Activated CD8-positive, alpha-beta T cell treated with anti-CD3 and anti-CD28 coated beads for 36 hours (primary cell): ENCODE results near the gene ADH6. TPM values are rescaled to one million over a fixed set of nuclear protein-coding genes. Genes with fewer than 3 reads are reported as not detected.

Experiments used
- ATAC-seq: fragments of 200-7000 bp; cut with Tn5 transposase; one replicate; pipeline ENCODE4 v1.10.0; 2021; ENCODE audit warnings: mild to moderate bottlenecking, moderate library complexity
- CTCF ChIA-PET: fragments of 350-600 bp; sonication (Branson Sonifier 250); formaldehyde crosslinking; loops from one replicate; lab custom pipeline; 2021; ENCODE audit warnings: antibody characterized with exemption; lab: Charles Lee
- POLR2A ChIA-PET: fragments of 350-600 bp; sonication (Branson Sonifier 250); formaldehyde crosslinking; loops from one replicate; lab custom pipeline; 2021; ENCODE audit warnings: antibody characterized with exemption; lab: Charles Lee
- DNase-seq: peaks from one replicate; pipeline ENCODE4 v3.0.0-alpha.2; 2020
- H3K27ac Mint-ChIP-seq: one replicate; pipeline ENCODE4 v1.8.0; 2021; ENCODE audit warnings: mild to moderate bottlenecking, mixed read lengths
- H3K27me3 Mint-ChIP-seq: one replicate; pipeline ENCODE4 v1.8.0; 2021; ENCODE audit warnings: mixed read lengths
- H3K36me3 Mint-ChIP-seq: one replicate; pipeline ENCODE4 v1.8.0; 2021; ENCODE audit warnings: low read depth, mixed read lengths
- H3K4me1 Mint-ChIP-seq: one replicate; pipeline ENCODE4 v1.8.0; 2021; ENCODE audit warnings: low read depth, mixed read lengths
- H3K4me3 Mint-ChIP-seq: one replicate; pipeline ENCODE4 v1.8.0; 2021; ENCODE audit warnings: mild to moderate bottlenecking, moderate library complexity, mixed read lengths
- H3K9me3 Mint-ChIP-seq: one replicate; pipeline ENCODE4 v1.8.0; 2021; ENCODE audit warnings: mixed read lengths
- intact Hi-C: fragments of 100-400 bp; cut with micrococcal nuclease; formaldehyde crosslinking; loops from one replicate; pipeline ENCODE4 v1.10.0; 2022
- total RNA-seq, 2 experiments: library from RNA; stranded (reverse); gene quantifications; one replicate each; pipeline ENCODE4 v1.2.3, GENCODE V29; 2021
- TF ChIP-seq, protein P1 (sequence below): fragments of 200-600 bp; IDR thresholded peaks from one replicate; pipeline ENCODE4 v1.8.0; 2022; ENCODE audit warnings: antibody characterized with exemption, mild to moderate bottlenecking

ADH6 gene
- total RNA-seq, 2 experiments from 2014 or later: not detected

DNA sequence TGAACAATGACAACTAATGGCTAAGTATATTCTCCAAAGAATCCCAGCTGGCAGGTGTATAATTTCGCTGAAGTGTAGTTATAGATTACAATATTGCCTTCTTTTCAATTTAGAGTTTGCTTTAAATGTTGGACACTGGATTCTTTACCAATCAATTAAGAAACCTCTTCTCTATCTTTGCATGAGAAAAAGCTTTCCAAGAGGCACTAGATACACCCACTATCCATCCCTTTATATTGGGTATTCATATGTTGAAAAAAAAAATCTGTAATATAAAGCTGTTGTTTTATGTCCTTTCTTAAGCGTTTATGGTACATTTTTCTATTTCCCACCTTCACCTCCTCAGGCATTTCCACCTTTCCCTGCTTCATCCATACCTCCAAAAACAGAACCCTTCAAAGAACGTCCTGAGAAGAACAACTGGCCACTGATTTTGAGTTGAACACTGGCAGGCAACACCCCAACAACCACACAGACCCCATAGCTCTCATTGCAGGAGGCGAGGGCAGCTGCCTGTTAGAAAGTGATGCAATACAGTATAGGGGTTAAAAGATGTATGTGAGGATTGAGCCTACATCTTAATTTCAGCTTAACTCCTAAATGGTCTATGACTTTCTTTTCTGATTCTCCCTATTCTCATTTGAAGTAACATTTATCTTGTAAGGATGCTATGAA, 11.8 kb downstream of the ADH6 start:
- Mint-ChIP-seq H3K27ac (no peak overlapping the region), H3K9me3 (no peaks in the 10 kb centered on the region), H3K36me3 (no peaks in the 10 kb centered on the region), H3K27me3 (no peaks in the 10 kb centered on the region), H3K4me3 (no peak overlapping the region), H3K4me1 (no peaks in the 10 kb centered on the region)
- no peak for ATAC-seq
- DNase-seq: no peak
- TF ChIP-seq, protein P1, sequence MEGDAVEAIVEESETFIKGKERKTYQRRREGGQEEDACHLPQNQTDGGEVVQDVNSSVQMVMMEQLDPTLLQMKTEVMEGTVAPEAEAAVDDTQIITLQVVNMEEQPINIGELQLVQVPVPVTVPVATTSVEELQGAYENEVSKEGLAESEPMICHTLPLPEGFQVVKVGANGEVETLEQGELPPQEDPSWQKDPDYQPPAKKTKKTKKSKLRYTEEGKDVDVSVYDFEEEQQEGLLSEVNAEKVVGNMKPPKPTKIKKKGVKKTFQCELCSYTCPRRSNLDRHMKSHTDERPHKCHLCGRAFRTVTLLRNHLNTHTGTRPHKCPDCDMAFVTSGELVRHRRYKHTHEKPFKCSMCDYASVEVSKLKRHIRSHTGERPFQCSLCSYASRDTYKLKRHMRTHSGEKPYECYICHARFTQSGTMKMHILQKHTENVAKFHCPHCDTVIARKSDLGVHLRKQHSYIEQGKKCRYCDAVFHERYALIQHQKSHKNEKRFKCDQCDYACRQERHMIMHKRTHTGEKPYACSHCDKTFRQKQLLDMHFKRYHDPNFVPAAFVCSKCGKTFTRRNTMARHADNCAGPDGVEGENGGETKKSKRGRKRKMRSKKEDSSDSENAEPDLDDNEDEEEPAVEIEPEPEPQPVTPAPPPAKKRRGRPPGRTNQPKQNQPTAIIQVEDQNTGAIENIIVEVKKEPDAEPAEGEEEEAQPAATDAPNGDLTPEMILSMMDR: no peak
- intact Hi-C loops: no loop called here
- POLR2A ChIA-PET: no interaction called here
- CTCF ChIA-PET: no interaction called here

DNA sequence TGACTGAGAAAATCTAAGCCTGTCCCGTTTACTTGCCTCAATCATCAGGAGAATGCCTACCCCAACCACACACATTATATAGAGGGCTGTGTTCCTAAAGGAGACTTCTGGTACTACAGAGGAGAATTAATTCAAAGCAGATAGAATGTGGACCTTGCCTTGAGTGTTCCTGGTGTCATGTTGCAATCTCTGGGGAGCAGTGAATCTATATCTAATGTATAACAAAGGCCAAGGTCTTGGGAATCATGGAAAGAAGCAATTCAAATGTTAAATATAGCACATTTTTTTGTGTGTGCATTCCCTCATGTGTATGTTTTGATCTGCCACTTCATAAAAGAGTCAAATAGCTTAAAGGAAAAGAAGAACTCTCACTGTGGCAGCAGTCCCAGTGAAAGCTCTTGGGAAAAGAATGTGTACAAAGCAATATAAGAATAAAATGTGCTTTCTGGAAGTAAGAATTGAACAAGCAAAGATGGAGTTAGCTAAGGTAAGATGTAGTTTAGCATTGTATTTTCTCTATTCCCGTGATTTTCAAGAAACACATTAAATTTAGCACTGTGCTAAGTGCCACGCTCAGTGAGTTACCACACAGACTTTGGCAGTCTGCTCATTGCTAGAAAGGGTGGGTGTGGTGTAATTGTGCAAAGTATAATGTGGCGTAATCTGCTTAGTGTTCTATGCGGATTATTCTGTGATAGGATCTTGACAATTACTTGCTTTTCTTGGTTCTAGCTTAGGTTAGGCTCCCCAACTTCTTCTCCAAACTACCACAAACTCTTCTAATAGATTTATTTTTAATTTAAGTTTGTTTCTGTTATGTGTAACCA, 13.7 kb downstream of the ADH6 start:
- H3K27me3 Mint-ChIP-seq: no peaks in the 10 kb centered on the region
- no peak overlapping the region for H3K4me3 Mint-ChIP-seq
- no peak for DNase-seq
- no peaks in the 10 kb centered on the region for H3K36me3 Mint-ChIP-seq
- POLR2A ChIA-PET: no interaction called here
- CTCF ChIA-PET: no interaction called here
- H3K9me3 Mint-ChIP-seq: no peaks in the 10 kb centered on the region
- TF ChIP-seq, protein P1: no peak
- ATAC-seq: no peak
- H3K4me1 Mint-ChIP-seq: no peaks in the 10 kb centered on the region
- intact Hi-C loops: no loop called here
- H3K27ac Mint-ChIP-seq: no peak overlapping the region

DNA sequence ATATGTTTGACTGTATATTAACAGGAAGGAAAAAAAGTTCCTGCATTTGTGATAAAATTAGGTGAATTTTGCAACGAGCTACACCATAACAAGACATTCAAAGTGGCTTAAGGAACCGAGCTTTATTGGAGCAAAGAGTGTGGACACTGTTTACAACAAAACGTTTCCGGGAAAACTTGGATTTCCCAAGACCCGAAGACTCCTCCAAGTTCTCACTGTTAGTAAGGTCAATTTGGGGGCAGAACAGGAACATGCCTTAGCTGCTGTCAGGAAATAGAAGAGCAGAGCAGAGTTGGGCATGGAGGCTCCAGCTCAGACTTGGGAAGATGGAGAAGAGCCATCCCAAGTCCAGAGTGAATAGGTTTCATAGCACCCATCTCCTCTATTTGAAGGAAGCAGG, 16.5 kb downstream of the ADH6 start:
- ATAC-seq: no peak

DNA sequence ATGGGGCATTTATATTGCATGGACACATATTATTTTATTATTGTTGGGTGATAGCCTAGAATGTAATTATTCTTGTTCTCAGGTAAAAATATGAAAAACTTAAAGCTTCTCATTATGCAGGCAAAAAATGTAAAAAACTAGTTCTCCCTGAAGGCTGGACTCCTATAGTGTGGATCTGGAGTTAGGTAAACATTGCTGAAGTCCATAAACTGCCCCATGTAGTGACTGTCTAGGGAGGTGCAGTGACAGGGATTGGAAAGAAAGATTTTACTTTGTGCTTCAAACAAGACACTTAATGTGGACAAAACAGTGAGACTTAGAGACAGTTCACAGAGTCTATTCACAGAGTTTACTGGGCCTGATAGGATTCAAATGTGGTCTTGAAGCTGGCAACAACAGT, 17.0 kb downstream of the ADH6 start:
- intact Hi-C loops: no loop called here
- TF ChIP-seq, protein P1: no peak
- Mint-ChIP-seq H3K4me1 (no peaks in the 10 kb centered on the region), H3K9me3 (no peaks in the 10 kb centered on the region), H3K36me3 (no peaks in the 10 kb centered on the region), H3K27me3 (no peaks in the 10 kb centered on the region), H3K27ac (no peak overlapping the region), H3K4me3 (no peak overlapping the region)
- DNase-seq: no peak
- ChIA-PET CTCF (interaction anchor here (0.9 to 1.6 kb wide), 3 partner anchors 9 to 203 kb away, joined by 3 to 7 read pairs (median 4); no protein-coding TSS in a partner anchor), POLR2A (no interaction called here)
- no peak for ATAC-seq

More for the DNA sequence above, 16.5 kb downstream of the ADH6 start:
- POLR2A ChIA-PET: no interaction called here
- intact Hi-C loops: no loop called here
- TF ChIP-seq, protein P1: no peak
- H3K9me3 Mint-ChIP-seq: no peaks in the 10 kb centered on the region
- H3K27ac Mint-ChIP-seq: no peak overlapping the region
- H3K4me1 Mint-ChIP-seq: no peaks in the 10 kb centered on the region
- CTCF ChIA-PET: interaction anchor here (0.9 to 1.6 kb wide), 2 partner anchors 8 to 203 kb away, joined by 4 to 7 read pairs; no protein-coding TSS in a partner anchor
- no peak overlapping the region for H3K4me3 Mint-ChIP-seq
- no peak for DNase-seq
- no peaks in the 10 kb centered on the region for H3K36me3 Mint-ChIP-seq
- H3K27me3 Mint-ChIP-seq: no peaks in the 10 kb centered on the region

DNA sequence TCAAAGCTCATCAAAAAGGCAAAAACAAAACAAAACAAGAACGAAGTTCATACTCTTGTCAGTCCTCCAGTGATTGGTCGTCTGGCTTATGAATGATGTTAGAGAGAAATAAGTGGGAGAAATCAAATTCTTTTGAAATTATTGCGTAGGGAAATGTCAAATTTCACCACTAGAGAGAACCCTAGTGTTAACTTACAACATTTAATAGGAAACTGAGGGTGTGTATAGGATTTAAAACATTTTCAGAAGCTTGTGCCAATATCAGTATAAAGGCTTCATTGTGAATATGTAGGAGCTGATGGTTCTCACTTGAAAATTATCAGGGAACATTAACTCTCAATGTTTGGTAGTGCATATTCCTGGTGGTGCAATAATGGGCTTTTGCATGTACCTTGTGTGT, 17.4 kb downstream of the ADH6 start:
- DNase-seq (no peak), ATAC-seq (no peak)
- Mint-ChIP-seq H3K9me3 (no peaks in the 10 kb centered on the region), H3K36me3 (no peaks in the 10 kb centered on the region), H3K27me3 (no peaks in the 10 kb centered on the region), H3K4me1 (no peaks in the 10 kb centered on the region), H3K27ac (no peak overlapping the region), H3K4me3 (no peak overlapping the region)
- POLR2A ChIA-PET: no interaction called here
- CTCF ChIA-PET: interaction anchor here (1.1 to 1.6 kb wide), 3 partner anchors 12 to 203 kb away, joined by 3 to 7 read pairs (median 3); no protein-coding TSS in a partner anchor
- intact Hi-C loops: no loop called here
- TF ChIP-seq, protein P1: no peak
